Measurements from ENCODE around the gene OMA1. TPM values are rescaled to one million over a fixed set of nuclear protein-coding genes. Genes with fewer than 3 reads are reported as not detected.

The OMA1 gene
- total RNA-seq, 1 donor from 2014 or later: 24.5 TPM

GRCh38 chr1:58434607-58435006 lies 111.9 kb downstream of the OMA1 start:
- intact Hi-C loops (cut with micrococcal nuclease): no loop called here

GRCh38 chr1:58434181-58434580 lies 112.3 kb downstream of the OMA1 start:
- intact Hi-C loops (cut with micrococcal nuclease): no loop called here

- intact Hi-C loops (cut with micrococcal nuclease): no loop called here
Observed at GRCh38 chr1:58432851-58433668, 113.5 kb downstream of the OMA1 start.

- intact Hi-C loops (cut with micrococcal nuclease): no loop called here
Observed at GRCh38 chr1:58431901-58432620, 114.5 kb downstream of the OMA1 start.

Other genes with a start within 250 kb of the OMA1 start
- gene TACSTD2, start 30.5 kb upstream of the OMA1 start, total RNA-seq: not detected in 2 replicates
- gene MYSM1, start 153.3 kb upstream of the OMA1 start, total RNA-seq: 45.8 and 49.2 TPM in 2 replicates
- gene JUN, start 237.3 kb upstream of the OMA1 start, total RNA-seq: 75.9 and 77.1 TPM in 2 replicates

All from T-helper 1 cell treated with Interleukin-12 subunit alpha and Interleukin-12 subunit beta and Interleukin-4 antibody, amounts not matched to agents 30 ng/mL and 1 ng/mL, for 36 hours (primary cell).